Peyer's patch (tissue), 4 donors: Measurements from ENCODE around the gene METTL16. TPM values are rescaled to one million over a fixed set of nuclear protein-coding genes. Genes with fewer than 3 reads are reported as not detected.
"Not testable (repeated sequence)": the region's sequence is repeated elsewhere in the genome, so short reads cannot be mapped to it uniquely, and the experiment has no call there.

Source experiments
- DNase-seq, 3 donors: peaks; one replicate each; pipeline ENCODE4 v3.0.0-alpha.2; 2017 to 2019
- H3K27ac ChIP-seq, 4 donors: fragments of 200-600 bp; sonication (generic); one replicate each; pipeline ENCODE4 v1.5.1; 2016 to 2019
- H3K27me3 ChIP-seq, 2 donors: fragments of 200-600 bp; sonication (generic); one replicate each; pipeline ENCODE4 v1.5.1; 2019
- H3K36me3 ChIP-seq, 3 donors: fragments of 200-600 bp; sonication (generic); one replicate each; pipeline ENCODE4 v1.5.1; 2016 to 2019
- H3K4me1 ChIP-seq, 4 donors: fragments of 200-600 bp; sonication (generic); one replicate each; pipeline ENCODE4 v1.5.1; 2016 to 2019
- H3K4me3 ChIP-seq, 4 donors: fragments of 200-600 bp; sonication (generic); 1 replicate in 3 of 4; 2 replicates in 1 of 4; pipeline ENCODE4 v1.5.1; 2016 to 2019; ENCODE audit warnings: mild to moderate bottlenecking in 1 of 4
- H3K9me3 ChIP-seq, 4 donors: fragments of 200-600 bp; sonication (generic); one replicate each; pipeline ENCODE4 v1.5.1; 2016 to 2019; ENCODE audit warnings: mild to moderate bottlenecking in 1 of 4
- POLR2A ChIP-seq, 2 donors: fragments of 450-650 bp; IDR thresholded peaks; one replicate each; pipeline ENCODE4 v1.5.1; 2017; ENCODE audit warnings: antibody characterized with exemption in 2 of 2, mild to moderate bottlenecking in 2 of 2, moderate library complexity in 2 of 2
- total RNA-seq, 4 donors: library from RNA; depleted of rRNA; stranded (reverse); fragments of >200 nt; gene quantifications; one replicate each; pipeline ENCODE4 v1.1.0, GENCODE V29; 2016
- TF ChIP-seq, protein P1 (sequence below), 6 experiments: fragments of 450-650 bp in 4 of 6; fragments of 200-600 bp in 2 of 6; sonication (generic) in 1 of 6; IDR thresholded peaks; one replicate each; pipeline ENCODE4 v1.5.1; 2017 to 2019; ENCODE audit warnings: antibody characterized with exemption in 6 of 6, mild to moderate bottlenecking in 3 of 6, moderate library complexity in 1 of 6

Gene METTL16
- total RNA-seq, 4 donors from 2014 or later = 24.0 to 29.7 (median 27.9) TPM

DNA sequence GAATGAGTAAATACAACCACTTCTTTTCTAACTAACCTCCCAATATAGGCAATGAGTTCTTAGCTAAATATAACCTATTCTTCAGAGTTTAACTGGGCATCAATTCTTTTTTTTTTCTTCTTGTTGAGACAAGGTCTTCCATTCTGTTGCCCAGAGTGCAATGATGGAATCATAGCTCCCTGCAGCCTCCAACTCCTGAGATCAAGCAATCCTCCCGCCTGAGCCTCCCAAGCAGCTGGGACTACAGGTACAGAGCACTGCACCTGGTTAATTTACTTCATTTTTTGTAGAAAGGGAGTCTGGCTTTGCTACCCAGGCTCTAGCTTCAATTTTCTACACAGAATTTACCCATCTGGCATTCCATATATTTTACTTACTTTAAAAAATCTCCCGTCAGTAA lies 1.1 kb downstream of the METTL16 start:
- Histone ChIP-seq H3K36me3 (no peaks in the 10 kb centered on the region), H3K27me3 (no peaks in the 10 kb centered on the region), H3K4me3 (peak overlapping the region; percentile 64 to 81 (median 68)), H3K9me3 (no peaks in the 10 kb centered on the region), H3K4me1 (peaks cover 0 to 26% (median 0%) of the 10 kb centered on the region in 4 donors), H3K27ac (peak overlapping the region in 3 of 4 donors; percentile 84 to 90 (median 84))
- no peak for DNase-seq
- TF ChIP-seq, protein P1, sequence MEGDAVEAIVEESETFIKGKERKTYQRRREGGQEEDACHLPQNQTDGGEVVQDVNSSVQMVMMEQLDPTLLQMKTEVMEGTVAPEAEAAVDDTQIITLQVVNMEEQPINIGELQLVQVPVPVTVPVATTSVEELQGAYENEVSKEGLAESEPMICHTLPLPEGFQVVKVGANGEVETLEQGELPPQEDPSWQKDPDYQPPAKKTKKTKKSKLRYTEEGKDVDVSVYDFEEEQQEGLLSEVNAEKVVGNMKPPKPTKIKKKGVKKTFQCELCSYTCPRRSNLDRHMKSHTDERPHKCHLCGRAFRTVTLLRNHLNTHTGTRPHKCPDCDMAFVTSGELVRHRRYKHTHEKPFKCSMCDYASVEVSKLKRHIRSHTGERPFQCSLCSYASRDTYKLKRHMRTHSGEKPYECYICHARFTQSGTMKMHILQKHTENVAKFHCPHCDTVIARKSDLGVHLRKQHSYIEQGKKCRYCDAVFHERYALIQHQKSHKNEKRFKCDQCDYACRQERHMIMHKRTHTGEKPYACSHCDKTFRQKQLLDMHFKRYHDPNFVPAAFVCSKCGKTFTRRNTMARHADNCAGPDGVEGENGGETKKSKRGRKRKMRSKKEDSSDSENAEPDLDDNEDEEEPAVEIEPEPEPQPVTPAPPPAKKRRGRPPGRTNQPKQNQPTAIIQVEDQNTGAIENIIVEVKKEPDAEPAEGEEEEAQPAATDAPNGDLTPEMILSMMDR (IDR thresholded peaks at IDR 0.05) = no peak
- no peak for TF ChIP-seq POLR2A (IDR thresholded peaks at IDR 0.05)

DNA sequence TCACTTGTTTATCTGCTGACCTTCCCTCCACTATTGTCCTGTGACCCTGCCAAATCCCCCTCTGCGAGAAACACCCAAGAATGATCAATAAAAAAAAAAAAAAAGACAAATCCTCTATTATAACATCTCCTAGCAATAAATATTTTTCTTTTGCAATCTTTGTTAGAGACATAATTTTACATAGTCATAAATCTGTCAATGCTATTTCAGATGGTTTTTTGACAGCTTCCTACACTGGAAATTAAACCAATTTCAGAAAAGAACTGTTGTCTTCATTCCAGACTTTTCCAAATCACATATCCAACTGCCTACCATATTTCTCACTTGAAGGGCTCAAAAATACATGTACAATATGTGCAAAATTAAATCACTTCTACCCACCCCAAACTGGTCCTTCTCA lies 3.7 kb downstream of the METTL16 start:
- no peak overlapping the region for H3K27ac ChIP-seq
- H3K4me3 ChIP-seq = no peak overlapping the region
- no peak for TF ChIP-seq POLR2A (IDR thresholded peaks at IDR 0.05)
- TF ChIP-seq, protein P1 (IDR thresholded peaks at IDR 0.05) = no peak
- no peaks in the 10 kb centered on the region for H3K9me3 ChIP-seq
- H3K36me3 ChIP-seq = no peaks in the 10 kb centered on the region
- peaks cover 0 to 26% (median 0%) of the 10 kb centered on the region in 4 donors for H3K4me1 ChIP-seq
- no peaks in the 10 kb centered on the region for H3K27me3 ChIP-seq
- DNase-seq = no peak

DNA sequence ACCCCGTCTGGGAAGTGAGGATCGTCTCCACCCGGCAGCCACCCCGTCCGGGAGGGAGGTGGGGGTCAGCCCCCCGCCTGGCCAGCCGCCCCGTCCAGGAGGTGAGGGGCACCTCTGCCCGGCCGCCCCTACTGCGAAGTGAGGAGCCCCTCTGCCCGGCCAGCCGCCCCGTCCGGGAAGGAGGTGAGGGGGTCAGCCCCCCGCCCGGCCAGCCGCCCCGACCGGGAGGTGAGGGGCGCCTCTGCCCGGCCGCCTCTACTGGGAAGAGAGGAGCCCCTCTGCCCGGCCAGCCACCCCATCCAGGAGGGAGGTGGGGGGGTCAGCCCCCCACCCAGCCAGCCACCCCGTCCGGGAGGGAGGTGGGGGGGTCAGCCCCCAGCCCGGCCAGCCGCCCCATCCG lies 4.7 kb downstream of the METTL16 start:
- not testable (repeated sequence) for H3K9me3 ChIP-seq, DNase-seq, H3K4me3 ChIP-seq, H3K27me3 ChIP-seq, H3K36me3 ChIP-seq, H3K27ac ChIP-seq
- H3K4me1 ChIP-seq = peaks cover 0 to 18% (median 0%) of the 10 kb centered on the region in 4 donors

DNA sequence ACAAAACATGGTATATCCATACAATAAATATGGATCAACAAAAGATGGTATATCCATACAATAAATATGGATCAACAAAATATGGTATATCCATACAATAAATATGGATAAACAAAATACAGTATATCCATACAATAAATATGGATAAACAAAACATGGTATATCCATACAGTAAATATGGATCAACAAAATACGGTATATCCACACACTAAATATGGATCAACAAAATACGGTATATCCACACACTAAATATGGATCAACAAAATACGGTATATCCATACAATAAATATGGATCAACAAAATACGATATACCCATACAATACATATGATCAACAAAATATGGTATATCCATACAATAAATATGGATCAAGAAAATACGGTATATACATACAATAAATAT lies 8.1 kb downstream of the METTL16 start:
- no peaks in the 10 kb centered on the region for H3K9me3 ChIP-seq
- DNase-seq = no peak

DNA sequence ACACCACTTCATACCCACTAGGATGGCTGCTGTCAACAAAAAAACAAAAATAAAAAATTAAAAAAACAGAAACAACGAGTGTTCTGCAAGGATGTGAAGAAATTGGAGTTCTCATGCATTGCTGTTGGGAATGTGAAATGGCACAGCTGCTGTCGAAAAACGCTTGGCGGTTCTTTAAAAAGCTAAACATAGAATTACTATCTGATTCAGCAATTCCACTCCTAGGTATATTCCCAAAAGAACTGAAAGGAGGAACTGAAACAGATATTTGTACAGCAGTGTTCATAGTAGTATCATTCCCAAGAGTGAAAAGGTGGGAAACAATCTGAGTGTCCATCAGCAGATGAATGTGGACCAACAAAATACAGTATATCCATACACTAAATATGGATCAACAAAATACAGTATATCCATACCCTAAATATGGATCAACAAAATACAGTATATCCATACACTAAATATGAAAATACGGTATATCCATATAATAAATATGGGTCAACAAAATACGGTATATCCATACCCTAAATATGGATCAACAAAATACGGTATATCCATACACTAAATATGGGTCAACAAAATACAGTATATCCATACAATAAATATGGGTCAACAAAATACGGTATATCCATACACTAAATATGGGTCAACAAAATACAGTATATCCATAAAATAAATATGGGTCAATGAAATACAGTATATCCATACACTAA lies 8.7 kb downstream of the METTL16 start:
- no peak for DNase-seq
- H3K9me3 ChIP-seq = no peaks in the 10 kb centered on the region
- H3K36me3 ChIP-seq = peaks cover 0 to 30% (median 0%) of the 10 kb centered on the region in 3 donors
- no peaks in the 10 kb centered on the region for H3K4me1 ChIP-seq
- H3K27ac ChIP-seq = no peak overlapping the region
- TF ChIP-seq, protein P1 (IDR thresholded peaks at IDR 0.05) = no peak
- TF ChIP-seq POLR2A (IDR thresholded peaks at IDR 0.05) = no peak
- H3K27me3 ChIP-seq = no peaks in the 10 kb centered on the region
- no peak overlapping the region for H3K4me3 ChIP-seq

More for the DNA sequence above, 8.1 kb downstream of the METTL16 start:
- no peak overlapping the region for H3K4me3 ChIP-seq
- H3K27ac ChIP-seq = no peak overlapping the region
- TF ChIP-seq, protein P1 (IDR thresholded peaks at IDR 0.05) = no peak
- no peak for TF ChIP-seq POLR2A (IDR thresholded peaks at IDR 0.05)
- H3K36me3 ChIP-seq = peaks cover 0 to 26% (median 0%) of the 10 kb centered on the region in 3 donors
- no peaks in the 10 kb centered on the region for H3K4me1 ChIP-seq
- H3K27me3 ChIP-seq = no peaks in the 10 kb centered on the region

DNA sequence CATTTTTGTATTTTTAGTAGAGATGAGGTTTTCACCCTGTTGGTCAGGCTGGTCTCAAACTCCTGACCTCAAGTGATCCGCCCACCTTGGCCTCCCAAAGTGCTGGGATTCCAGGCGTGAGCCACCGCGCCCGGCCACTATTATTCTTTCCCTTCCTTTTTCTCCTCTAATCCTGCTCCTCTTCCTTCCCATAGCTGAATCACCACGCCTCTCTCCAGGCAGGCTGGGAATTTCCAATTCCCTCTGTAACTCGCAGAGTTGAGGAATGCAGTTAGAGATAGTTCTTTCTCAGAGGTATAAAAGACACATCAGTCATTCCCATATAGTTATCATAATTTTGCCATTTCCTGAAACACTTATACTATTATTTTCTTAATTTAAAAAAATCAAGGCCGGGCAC lies 11.2 kb downstream of the METTL16 start:
- H3K36me3 ChIP-seq = peaks cover 0 to 35% (median 0%) of the 10 kb centered on the region in 3 donors

DNA sequence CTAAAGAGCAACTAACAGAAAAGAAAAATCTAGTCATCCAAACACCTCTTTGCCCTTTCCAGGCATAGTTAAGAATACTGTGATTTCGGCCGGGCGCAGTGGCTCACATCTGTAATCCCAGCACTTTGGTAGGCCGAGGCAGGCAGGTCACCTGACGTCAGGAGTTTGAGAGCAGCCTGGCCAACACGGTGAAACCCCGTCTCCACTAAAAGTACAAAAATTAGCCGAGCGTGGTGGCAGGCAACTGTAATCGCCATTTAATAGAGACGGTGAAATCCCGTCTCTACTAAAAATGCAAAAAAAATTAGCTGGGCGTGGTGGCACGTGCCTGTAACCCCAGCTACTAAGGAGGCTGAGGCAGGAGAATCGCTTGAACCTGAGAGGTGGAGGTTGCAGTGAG lies 22.4 kb downstream of the METTL16 start:
- not testable (repeated sequence) for H3K27ac ChIP-seq, H3K4me1 ChIP-seq, H3K27me3 ChIP-seq, H3K9me3 ChIP-seq, H3K4me3 ChIP-seq, H3K36me3 ChIP-seq
- DNase-seq = peak in 1 of 3 donors; percentile 50

More for the DNA sequence above, 11.2 kb downstream of the METTL16 start:
- TF ChIP-seq, protein P1 (IDR thresholded peaks at IDR 0.05) = no peak
- no peak for TF ChIP-seq POLR2A (IDR thresholded peaks at IDR 0.05)
- no peaks in the 10 kb centered on the region for H3K27me3 ChIP-seq
- no peak overlapping the region for H3K4me3 ChIP-seq
- DNase-seq = no peak
- no peaks in the 10 kb centered on the region for H3K4me1 ChIP-seq
- no peak overlapping the region for H3K27ac ChIP-seq
- no peaks in the 10 kb centered on the region for H3K9me3 ChIP-seq
